Placental pericyte (primary cell): ENCODE measurements around the gene VWA3B. TPM values are rescaled to one million over a fixed set of nuclear protein-coding genes. Genes with fewer than 3 reads are reported as not detected.

ENCODE experiments used
- total RNA-seq: library from RNA; depleted of rRNA; stranded (reverse); fragments of >200 nt; gene quantifications from 2 replicates; pipeline ENCODE4 v1.2.3, GENCODE V29; 2012

The VWA3B gene
- total RNA-seq, result not detected in 2 replicates

GRCh38 chr2:98086491-98087446 is at the start of gene VWA3B:
TSS of gene VWA3B (plus strand) at chr2:98087167. CDS start at chr2:98093093, 5,926 bp downstream.

GRCh38 chr2:98346311-98347236 is 259.6 kb downstream of the VWA3B start, which contains the start of gene CNGA3:
TSS of gene CNGA3 (plus strand) at chr2:98346456. CDS start at chr2:98369976, 23,520 bp downstream.

Other genes starting within 250 kb of the VWA3B start
- 40.5 and 61.8 TPM in 2 replicates for gene TMEM131, start 91.2 kb upstream of the VWA3B start, total RNA-seq